OCI-LY1 (cell line): ENCODE data around the gene EFNA2.

Experiments used
- EZH2 ChIP-seq: fragments of 200-600 bp; sonication (generic), shearing (Covaris generic); IDR thresholded peaks from 2 replicates; pipeline ENCODE4 v1.8.0; 2017; ENCODE audit warnings: borderline replicate concordance, mixed run types, mild to moderate bottlenecking, antibody characterized with exemption, low read length, moderate library complexity, mixed read lengths
- TF ChIP-seq, protein P1 (sequence below): fragments of 200-600 bp; sonication (generic), shearing (Covaris generic); IDR thresholded peaks from 2 replicates; pipeline ENCODE4 v1.5.1; 2017; ENCODE audit warnings: mild to moderate bottlenecking, antibody characterized with exemption, low read length, moderate library complexity, mixed read lengths

DNA sequence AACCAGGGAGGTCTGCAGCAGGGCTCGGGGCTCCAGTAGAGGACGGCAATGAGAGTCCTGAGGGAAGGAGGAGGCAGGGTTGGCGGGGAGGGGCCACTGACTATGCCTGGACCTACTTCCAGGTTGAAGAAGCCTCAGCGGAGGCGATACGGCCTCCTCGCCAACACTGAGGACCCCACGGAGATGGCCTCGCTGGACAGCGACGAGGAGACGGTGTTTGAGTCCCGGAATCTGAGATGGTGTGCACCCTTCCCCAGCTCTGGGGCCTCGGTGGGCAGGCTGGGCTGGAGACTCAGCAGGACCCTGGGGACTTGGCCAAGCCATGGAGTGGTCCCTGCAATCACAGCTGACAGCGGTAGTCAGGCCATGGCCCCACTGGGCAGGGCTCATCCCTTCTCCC lies 8.6 kb upstream of the EFNA2 start:
- TF ChIP-seq, protein P1, sequence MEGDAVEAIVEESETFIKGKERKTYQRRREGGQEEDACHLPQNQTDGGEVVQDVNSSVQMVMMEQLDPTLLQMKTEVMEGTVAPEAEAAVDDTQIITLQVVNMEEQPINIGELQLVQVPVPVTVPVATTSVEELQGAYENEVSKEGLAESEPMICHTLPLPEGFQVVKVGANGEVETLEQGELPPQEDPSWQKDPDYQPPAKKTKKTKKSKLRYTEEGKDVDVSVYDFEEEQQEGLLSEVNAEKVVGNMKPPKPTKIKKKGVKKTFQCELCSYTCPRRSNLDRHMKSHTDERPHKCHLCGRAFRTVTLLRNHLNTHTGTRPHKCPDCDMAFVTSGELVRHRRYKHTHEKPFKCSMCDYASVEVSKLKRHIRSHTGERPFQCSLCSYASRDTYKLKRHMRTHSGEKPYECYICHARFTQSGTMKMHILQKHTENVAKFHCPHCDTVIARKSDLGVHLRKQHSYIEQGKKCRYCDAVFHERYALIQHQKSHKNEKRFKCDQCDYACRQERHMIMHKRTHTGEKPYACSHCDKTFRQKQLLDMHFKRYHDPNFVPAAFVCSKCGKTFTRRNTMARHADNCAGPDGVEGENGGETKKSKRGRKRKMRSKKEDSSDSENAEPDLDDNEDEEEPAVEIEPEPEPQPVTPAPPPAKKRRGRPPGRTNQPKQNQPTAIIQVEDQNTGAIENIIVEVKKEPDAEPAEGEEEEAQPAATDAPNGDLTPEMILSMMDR, result no peak
- no peak for TF ChIP-seq EZH2
